ENCODE data around the gene MED9. TPM values are rescaled to one million over a fixed set of nuclear protein-coding genes. Genes with fewer than 3 reads are reported as not detected.

MED9 gene
- total and polyA plus RNA-seq, 10 of the 15 experiments (the other 5 are each of a cell fraction or from before 2014, with no cell fraction given): 1.5 to 22.4 (median 14.8) TPM

DNA sequence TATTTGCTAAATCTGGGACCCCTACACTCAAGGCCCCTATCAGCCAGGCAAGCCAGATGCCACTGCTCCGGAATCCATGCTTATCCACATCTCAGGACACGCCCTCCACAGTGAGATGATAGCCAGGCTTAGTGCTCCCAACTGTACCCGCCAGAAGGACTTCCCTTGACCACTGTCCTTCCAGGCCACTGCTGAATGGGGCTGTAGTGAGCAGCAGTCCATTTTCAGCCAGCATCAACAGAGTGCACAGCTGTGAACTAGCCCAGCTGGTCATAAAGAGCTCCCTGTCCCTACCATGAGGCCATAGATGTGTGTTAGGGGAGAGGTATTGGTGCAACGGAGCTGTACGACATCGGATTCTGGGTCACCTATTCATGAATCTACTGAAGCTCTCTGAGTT lies 13.0 kb upstream of the MED9 start:
- Histone ChIP-seq H3K4me3 (no peak overlapping the region), H2AFZ (ENCODE audit: control insufficient read depth, low read depth, low read length) (no peak overlapping the region), H3K9ac (ENCODE audit: control insufficient read depth, insufficient read depth, low read length) (no peak overlapping the region), H4K20me1 (ENCODE audit: control insufficient read depth, insufficient read depth) (no peaks in the 10 kb centered on the region), H3K27ac (ENCODE audit: control insufficient read depth, insufficient read depth) (no peak overlapping the region), H3K36me3 (ENCODE audit: control insufficient read depth in 2 of 2, insufficient read depth in 2 of 2, low read length in 1 of 2) (no peaks in the 10 kb centered on the region), H3K4me2 (ENCODE audit: control insufficient read depth, insufficient read depth) (no peak overlapping the region), H3K9me3 (replicated peaks; ENCODE audit: control insufficient read depth, insufficient read depth, low read length) (no peaks in the 10 kb centered on the region; the same call in 2 of the 3 replicates), H3K27me3 (replicated peaks in 1 of 2; ENCODE audit: control insufficient read depth in 2 of 2, insufficient read depth in 2 of 2, low read length in 1 of 2) (no peaks in the 10 kb centered on the region; a peak in 1 of 4 replicates), H3K4me1 (ENCODE audit: control insufficient read depth, insufficient read depth, low read length) (no peaks in the 10 kb centered on the region), H3K79me2 (ENCODE audit: control insufficient read depth, insufficient read depth, low read length) (no peaks in the 10 kb centered on the region)
- ATAC-seq (no peak), DNase-seq (ENCODE audit: low read depth, low spot score) (no peak), FAIRE-seq (no peak)
- intact Hi-C loops (cut with micrococcal nuclease; ENCODE audit: unreplicated experiment) (no loop called here), in situ Hi-C loops (cut with MboI) (no loop called here)
- ChIA-PET CTCF (no interaction called here), SMC1A (ENCODE audit: uncharacterized antibody, unreplicated experiment) (no interaction called here), RAD21 (ENCODE audit: unreplicated experiment) (no interaction called here), POLR2A (no interaction called here)
- no TSS peak for BruUV-seq (replicated peaks)
- 36% methylated on average over 6 of the region's 6 CpGs for WGBS (ENCODE audit: insufficient coverage, insufficient replicate concordance, low lambda C conversion rate, missing lambda C conversion rate)
- TF ChIP-seq, protein P1, sequence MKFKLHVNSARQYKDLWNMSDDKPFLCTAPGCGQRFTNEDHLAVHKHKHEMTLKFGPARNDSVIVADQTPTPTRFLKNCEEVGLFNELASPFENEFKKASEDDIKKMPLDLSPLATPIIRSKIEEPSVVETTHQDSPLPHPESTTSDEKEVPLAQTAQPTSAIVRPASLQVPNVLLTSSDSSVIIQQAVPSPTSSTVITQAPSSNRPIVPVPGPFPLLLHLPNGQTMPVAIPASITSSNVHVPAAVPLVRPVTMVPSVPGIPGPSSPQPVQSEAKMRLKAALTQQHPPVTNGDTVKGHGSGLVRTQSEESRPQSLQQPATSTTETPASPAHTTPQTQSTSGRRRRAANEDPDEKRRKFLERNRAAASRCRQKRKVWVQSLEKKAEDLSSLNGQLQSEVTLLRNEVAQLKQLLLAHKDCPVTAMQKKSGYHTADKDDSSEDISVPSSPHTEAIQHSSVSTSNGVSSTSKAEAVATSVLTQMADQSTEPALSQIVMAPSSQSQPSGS (IDR thresholded peaks at IDR 0.05; ENCODE audit: low read length): no peak
- TF ChIP-seq NBN (IDR thresholded peaks at IDR 0.05) (no peak), MYC (IDR thresholded peaks at IDR 0.05; ENCODE audit: insufficient read depth, insufficient read length, insufficient replicate concordance, low read length, severe bottlenecking) (no peak), STAT3 (IDR thresholded peaks at IDR 0.05; ENCODE audit: low read depth, low read length) (no peak), POLR2A (IDR thresholded peaks at IDR 0.05; ENCODE audit: low read depth, low read length) (no peak), MXI1 (IDR thresholded peaks at IDR 0.05; ENCODE audit: low read depth, low read length) (no peak), SREBF2 (IDR thresholded peaks at IDR 0.05; ENCODE audit: low read length) (no peak), HDGF (IDR thresholded peaks at IDR 0.05) (no peak), USF1 (IDR thresholded peaks at IDR 0.05; ENCODE audit: borderline replicate concordance, extremely low read length, insufficient read depth, low read depth, low read length) (no peak), ETV6 (conservative IDR thresholded peaks at IDR 0.05 in 1 of 2, IDR thresholded peaks at IDR 0.05 in 1 of 2; ENCODE audit: borderline replicate concordance in 1 of 2, low read depth in 1 of 2) (no peak), CREB1 (IDR thresholded peaks at IDR 0.05; ENCODE audit: low read depth) (no peak), ATF3 (IDR thresholded peaks at IDR 0.05; ENCODE audit: borderline replicate concordance, extremely low read depth, low read depth, low read length) (no peak), TCF3 (IDR thresholded peaks at IDR 0.05; ENCODE audit: borderline replicate concordance, insufficient read depth, low read depth, low read length) (no peak), CBX5 (IDR thresholded peaks at IDR 0.05; ENCODE audit: low read depth) (no peak), CREM (IDR thresholded peaks at IDR 0.05; ENCODE audit: low read depth) (no peak), FOXM1 (IDR thresholded peaks at IDR 0.05; ENCODE audit: low read depth, low read length) (no peak)
- TF ChIP-seq, protein P2, sequence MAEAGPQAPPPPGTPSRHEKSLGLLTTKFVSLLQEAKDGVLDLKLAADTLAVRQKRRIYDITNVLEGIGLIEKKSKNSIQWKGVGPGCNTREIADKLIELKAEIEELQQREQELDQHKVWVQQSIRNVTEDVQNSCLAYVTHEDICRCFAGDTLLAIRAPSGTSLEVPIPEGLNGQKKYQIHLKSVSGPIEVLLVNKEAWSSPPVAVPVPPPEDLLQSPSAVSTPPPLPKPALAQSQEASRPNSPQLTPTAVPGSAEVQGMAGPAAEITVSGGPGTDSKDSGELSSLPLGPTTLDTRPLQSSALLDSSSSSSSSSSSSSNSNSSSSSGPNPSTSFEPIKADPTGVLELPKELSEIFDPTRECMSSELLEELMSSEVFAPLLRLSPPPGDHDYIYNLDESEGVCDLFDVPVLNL (IDR thresholded peaks at IDR 0.05; ENCODE audit: low read depth, low read length): no peak
- TF ChIP-seq, protein P3, sequence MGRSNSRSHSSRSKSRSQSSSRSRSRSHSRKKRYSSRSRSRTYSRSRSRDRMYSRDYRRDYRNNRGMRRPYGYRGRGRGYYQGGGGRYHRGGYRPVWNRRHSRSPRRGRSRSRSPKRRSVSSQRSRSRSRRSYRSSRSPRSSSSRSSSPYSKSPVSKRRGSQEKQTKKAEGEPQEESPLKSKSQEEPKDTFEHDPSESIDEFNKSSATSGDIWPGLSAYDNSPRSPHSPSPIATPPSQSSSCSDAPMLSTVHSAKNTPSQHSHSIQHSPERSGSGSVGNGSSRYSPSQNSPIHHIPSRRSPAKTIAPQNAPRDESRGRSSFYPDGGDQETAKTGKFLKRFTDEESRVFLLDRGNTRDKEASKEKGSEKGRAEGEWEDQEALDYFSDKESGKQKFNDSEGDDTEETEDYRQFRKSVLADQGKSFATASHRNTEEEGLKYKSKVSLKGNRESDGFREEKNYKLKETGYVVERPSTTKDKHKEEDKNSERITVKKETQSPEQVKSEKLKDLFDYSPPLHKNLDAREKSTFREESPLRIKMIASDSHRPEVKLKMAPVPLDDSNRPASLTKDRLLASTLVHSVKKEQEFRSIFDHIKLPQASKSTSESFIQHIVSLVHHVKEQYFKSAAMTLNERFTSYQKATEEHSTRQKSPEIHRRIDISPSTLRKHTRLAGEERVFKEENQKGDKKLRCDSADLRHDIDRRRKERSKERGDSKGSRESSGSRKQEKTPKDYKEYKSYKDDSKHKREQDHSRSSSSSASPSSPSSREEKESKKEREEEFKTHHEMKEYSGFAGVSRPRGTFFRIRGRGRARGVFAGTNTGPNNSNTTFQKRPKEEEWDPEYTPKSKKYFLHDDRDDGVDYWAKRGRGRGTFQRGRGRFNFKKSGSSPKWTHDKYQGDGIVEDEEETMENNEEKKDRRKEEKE (IDR thresholded peaks at IDR 0.05): no peak
